ENCODE measurements around the gene MVB12A.

The MVB12A gene

DNA sequence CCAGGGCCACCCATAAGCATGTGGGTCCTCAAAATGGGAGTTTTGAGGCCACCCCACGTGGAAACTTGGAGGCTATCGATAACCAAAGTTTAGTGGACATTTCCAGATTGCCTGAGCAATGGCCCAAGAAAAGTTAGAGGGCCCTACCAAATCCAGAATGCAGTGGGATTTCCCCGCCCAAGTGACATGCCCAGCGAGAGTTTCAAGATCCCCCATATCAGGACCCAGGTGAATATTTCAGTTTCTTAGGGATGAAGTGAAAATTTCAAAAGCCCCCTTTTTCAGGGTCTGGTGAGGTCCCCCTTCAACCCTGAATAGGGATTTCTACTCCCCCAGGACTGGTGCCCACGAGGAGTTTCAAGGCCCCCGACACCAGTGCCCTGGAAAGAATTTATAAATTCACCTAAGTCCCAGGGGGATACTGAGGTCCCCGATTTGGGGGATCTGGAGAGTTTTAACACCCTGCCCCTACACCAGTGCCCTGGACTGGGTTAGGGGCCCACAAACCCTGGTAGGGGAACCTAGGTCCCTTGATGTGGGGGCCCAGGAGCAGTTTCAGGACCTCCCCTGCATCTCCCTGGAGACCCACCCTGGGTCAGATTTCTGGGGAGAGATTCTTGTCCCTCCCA is 15.1 kb upstream of the MVB12A start:
- DNase-seq (ENCODE audit: insufficient read length, low spot score): no peak
- FAIRE-seq: no peak

DNA sequence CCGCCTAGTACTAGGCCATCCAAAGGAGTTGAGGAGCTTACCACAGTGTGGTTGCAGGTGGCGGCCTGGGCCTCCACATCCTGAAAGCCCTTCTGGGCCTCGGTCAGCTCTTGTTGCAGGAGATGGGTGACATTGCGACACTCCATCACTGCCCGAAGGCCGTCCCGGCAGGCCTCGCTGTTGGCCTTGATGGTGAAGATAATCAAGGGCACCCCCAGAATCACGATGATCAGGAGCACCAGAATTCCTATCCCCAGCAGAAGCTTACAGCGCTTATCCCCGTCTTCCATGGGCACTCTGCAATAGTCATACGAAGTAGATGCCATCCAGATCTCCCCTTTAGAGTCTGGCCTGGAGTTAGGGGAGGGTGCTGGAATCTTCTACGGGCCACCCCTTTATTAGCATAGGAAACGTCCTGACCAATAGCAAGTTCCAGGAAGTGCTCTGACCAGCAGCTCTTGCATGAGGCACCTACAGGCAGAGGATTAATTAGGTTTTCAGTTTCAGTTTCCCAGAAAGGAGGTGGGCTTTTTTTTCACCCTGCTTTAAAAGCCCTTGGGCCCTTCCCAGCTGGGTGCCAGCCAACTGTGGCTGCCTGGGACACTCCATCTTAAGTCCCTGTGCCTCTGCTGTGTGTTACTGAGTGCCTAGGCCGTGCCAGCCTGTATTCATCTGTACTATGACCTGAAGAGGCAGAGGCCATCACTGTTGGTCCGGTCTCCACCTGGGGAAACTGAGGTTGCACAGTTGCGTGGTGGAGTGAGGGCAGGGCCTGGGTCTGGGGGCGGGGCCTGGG is 14.4 kb upstream of the MVB12A start, which contains the start of gene BST2:
BST2 (minus strand) TSS at position 381 of the 796 bp plus-strand sequence; CDS start at position 326, 55 bp downstream.
- DNase-seq (ENCODE audit: insufficient read length, low spot score): peak; percentile 75

DNA sequence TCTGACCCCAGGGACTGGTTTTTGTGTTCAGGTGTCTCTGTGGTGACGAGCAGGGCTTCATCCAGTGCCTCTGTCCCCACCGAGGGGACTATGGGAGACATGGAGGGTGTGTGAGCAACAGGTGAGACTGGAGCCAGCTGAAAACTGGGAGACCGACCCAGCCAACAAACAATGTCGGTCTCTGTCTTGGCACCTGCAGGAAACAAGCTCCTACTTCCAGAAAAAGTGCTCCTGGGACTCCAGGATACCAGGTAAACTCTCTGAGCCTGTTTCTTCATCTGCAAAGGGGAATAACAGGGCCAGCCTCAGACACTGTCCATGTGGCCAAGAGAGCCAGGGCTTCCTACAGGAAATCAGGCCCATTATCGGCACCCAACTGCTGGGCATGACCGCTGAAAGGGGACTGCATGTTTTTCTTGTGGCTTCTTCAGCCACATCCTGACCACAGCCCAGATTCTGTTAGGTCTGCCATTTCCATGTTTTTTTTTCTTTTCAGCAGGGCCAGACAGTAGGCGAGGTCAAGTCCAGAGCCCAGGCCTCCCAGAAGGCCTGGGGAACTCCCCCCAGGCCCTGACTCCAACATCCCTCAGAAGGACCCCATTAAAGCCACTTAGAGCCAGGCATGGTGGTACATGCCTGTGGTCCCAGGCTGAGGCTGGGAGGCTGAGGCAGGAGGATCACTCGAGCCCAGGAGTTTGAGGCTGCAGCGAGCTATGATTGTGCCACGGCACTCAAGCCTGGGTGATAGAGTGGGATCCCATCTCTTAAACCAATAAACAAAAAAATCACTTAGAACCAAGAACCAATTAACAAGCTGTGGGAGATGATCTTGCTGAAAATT is 13.6 kb upstream of the MVB12A start:
- FAIRE-seq (no peak), DNase-seq (ENCODE audit: insufficient read length, low spot score) (no peak)

More for the DNA sequence above, 14.4 kb upstream of the MVB12A start, which contains the start of gene BST2:
- FAIRE-seq: no peak

DNA sequence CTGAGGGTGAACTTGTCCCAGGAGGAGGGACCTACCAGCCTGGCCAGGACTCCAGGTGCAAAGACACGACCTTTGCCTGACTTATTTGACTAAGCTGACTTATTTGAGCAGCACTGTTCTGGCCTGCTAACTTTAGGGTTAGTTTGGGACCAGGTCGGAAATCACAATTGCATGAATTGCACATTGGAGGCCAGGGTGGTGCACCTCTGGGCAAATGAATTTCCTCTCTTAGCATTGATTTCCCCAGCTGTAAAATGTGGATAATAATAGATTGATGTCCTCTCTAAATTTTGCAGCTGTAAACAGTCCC is 13.0 kb upstream of the MVB12A start:
- FAIRE-seq (no peak), DNase-seq (ENCODE audit: insufficient read length, low spot score) (no peak)

DNA sequence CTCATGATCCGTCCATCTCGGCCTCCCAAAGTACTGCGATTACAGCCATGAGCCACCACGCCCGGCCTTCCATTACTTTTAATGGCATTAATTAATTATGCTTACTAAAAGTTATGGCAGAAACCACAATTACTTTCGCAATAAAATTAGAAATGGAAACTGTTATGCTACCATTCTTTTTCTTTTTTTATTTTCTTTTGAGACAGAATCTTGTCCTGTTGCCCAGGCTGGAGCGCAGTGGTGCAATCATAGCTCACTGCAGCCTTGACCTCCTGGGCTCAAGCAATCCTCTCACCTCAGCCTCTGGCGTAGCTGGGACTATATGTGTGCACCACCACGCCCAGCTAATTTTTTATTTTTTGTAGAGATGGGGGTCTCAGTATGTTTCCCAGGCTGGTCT is 9.9 kb upstream of the MVB12A start:
- DNase-seq (ENCODE audit: insufficient read length, low spot score) (no peak), FAIRE-seq (no peak)

DNA sequence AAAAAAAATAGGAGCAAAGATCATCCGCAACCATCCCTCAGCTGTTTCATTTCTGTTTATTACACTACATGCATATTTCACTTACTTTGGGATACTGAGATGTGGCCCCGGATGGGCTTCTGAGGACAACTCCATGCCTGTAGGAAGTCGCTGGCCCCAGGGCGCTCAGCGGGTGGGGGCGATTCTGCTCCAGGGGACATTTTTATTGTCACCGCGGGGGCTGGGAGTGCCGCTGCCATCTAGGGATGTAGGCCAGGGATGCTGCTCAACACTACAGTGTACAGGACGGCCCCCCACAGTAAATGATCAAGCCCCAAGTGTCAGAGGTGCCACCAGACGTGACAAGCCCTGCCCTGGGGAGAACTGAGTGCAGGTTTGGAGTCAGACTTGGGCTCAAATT is 8.0 kb upstream of the MVB12A start:
- no peak for FAIRE-seq
- no peak for DNase-seq (ENCODE audit: insufficient read length, low spot score)

DNA sequence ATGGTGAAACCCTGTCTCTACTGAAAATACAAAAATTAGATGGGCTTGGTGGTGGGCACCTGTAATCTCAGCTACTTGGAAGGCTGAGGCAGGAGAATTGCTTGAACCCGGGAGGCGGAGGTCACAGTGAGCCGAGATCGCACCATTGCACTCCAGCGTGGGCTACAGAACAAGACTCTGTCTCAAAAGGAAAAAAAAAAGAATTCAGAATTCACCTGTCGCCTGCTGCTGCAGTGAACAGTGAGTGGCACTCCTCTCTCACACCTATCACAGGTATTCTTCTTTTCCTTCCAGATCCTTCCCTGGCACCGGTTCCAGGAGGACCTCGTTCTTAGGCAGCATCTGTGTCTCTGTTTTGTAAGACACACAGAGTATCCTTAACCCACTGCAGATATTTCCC is 5.8 kb upstream of the MVB12A start:
- FAIRE-seq (no peak), DNase-seq (ENCODE audit: insufficient read length, low spot score) (no peak)

DNA sequence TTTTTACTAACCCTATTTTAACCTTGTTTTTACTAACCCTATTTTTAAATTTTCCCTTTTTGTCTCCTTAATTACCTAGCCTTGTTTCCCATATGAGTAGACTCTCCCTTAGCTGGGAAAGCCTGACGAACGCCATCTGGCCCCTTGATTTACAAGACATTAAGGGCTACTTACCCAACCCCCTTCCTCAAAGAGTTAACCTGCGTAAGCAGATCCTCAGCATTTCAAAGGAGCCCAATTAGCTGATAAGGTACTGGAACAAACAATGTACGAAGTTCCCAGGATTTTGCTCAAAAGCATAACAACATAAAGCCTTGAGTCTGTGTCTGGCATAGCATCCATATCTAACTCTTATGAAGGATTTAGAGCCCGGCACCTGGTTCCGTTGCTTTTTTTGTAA is 4.7 kb upstream of the MVB12A start:
- FAIRE-seq: no peak

DNA sequence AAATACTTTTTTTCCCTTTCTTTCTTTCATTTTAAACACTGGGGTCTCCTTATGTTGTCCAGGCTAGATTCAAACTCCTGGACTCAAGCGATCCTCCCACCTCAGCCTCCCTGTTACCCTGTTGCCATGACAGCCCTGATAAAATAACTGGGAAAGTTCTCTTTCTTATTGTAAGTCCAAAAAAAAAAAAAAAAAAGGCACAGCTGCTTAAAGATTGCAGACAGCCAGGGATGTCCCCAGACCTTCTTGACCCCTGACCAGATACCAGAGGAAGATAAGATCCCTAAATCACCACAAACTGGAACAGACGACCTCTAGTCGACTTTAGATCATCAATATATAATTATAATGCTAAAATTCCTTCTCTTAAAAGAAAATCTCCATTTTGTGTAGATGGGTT is 1.1 kb upstream of the MVB12A start:
- DNase-seq (ENCODE audit: insufficient read length, low spot score) (no peak), FAIRE-seq (no peak)

More for the DNA sequence above, 4.7 kb upstream of the MVB12A start:
- no peak for DNase-seq (ENCODE audit: insufficient read length, low spot score)

DNA sequence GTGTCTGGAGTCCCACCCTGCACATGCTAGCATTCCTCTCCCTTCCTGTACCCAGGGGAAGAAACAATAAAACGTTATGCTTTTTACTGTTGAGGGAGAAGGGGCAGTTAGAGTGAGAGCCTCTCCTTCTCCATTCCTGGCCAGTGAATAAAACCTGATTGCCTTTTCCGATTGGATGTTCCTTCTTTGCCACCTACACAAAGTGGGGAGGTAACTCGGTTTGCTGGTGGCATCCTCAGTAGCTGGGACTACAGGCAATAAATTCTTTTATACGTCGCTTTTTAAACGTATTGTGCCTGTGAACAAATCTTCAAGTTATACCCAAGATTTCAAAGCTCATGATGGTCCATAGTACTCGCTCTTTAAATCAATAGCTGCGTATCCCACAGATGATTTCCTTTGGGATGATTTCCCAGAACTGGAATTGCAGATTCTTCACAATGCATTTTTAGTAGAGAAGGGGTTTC is 660 bp upstream of the MVB12A start:
- DNase-seq (ENCODE audit: insufficient read length, low spot score) (no peak), FAIRE-seq (no peak)

DNA sequence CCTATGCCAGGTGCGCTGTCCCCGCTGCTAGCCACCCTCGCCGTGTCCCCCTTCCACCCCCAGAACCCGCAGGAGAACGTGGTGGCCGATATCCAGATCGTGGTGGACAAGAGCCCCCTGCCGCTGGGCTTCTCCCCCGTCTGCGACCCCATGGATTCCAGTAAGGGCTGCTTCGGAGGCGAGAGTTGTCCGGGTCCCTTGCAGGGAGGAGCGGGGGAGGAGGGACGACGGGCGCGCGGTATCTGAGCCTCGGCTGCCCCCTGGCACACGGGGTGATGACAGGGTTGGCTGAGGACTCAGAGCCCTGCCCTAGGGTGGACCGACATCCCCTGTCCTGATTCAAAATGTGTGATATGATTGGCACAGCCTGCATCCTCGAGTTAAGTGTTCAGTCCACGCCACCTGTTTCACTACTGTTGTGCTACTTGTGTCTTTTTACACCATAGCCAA is 653 bp downstream of the MVB12A start:
- FAIRE-seq (no peak), DNase-seq (ENCODE audit: insufficient read length, low spot score) (no peak)

DNA sequence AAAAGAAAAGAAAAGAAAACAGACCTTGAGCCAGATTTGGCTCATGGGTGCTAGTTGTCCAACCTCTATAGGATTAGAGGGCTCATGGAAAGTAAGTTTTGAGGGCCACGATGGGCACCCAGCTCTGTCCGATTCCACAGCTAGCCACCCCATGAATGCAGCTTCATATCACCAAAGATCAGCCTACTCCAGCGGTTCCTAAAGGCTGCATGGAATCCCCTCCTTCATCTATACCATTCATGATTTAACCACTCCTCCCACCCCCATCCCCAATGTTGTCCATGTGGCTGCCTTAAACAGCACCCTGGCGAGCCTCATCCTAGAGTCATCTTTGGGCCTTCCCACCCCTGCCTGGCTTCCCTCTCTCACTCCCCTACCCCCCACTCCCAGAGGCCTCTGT is 2.1 kb downstream of the MVB12A start:
- FAIRE-seq: no peak
- no peak for DNase-seq (ENCODE audit: insufficient read length, low spot score)

DNA sequence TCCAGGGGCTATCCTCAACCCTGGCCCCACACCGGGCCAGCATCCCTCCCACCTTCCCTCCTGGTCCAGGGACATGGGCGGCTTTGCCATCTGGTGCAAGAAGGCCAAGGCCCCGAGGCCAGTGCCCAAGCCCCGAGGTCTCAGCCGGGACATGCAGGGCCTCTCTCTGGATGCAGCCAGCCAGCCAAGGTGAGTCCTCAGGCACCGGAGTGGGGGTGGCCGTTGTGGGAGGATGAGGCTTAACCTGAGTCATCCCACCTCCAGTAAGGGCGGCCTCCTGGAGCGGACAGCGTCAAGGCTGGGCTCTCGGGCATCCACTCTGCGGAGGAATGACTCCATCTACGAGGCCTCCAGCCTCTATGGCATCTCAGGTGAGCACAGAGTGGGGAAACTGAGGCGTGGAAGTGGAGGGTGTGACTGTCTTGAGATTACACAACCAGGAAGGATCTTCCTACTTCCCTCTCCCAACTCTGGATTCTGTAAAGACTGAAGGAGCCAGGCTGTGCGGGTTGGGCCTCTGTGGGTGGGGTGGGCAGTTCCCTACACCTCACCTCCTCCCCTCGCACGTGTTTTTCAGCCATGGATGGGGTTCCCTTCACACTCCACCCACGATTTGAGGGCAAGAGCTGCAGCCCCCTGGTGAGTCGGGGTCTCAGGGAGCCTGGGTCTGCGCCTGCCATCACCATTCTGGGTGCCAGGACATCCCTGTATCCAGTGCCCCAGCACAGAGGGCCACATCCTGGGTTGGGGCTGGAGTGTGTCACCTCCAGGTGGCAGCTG is 3.8 kb downstream of the MVB12A start:
- FAIRE-seq (no peak), DNase-seq (ENCODE audit: insufficient read length, low spot score) (no peak)

DNA sequence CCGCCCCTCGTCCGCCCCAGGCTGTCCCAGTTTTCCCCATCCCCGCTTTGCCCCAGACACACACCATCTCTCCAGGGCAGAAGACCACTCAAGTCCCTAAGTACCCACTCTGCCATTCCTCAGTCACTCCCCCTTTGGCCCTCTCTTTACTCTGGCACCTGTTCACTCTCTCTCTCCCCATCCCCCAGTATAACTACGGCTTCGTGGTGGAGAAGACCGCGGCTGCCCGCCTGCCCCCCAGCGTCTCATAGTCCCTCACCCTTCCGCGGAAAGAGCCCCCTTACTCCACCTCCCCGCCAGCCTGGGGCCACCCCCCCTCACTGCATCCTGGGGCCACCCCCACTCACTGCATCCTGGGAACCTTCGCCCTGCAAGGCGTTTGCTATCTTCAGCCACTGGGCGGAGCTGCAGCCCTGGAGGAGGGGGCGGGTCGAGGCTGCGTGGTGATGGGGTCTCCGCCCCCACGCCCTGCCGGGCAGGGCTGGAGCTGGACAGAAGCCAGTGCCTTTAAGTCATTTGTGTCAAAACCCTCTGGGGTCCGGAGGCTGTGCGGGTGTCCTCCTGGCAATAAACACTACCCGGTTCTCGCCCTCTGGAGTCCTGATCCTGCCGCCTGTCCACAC is 5.0 kb downstream of the MVB12A start:
- FAIRE-seq (no peak), DNase-seq (ENCODE audit: insufficient read length, low spot score) (no peak)

DNA sequence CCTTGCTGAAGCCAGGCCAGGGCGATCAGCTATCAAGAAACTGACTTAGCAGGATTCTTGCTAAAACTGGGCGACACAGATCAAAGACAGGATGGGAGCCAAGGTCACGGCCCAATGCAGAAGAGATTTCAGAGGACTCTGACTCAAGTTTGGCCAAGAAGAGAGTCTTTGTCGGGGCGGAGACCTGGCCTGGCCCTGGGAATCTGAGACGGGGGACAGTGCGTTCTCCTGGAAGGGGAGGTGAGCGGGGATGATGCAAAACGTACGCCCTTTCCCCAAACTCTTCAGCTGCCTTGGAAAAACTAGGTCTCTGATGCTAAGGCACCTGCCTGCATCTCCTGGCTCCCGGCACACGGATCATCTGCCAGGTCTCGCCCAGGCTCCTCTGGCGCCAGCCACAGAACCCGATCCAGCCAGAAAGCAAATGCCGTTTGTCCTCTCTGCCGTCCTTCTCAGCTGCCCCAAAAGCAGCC is 9.8 kb downstream of the MVB12A start:
- DNase-seq (ENCODE audit: insufficient read length, low spot score) (no peak), FAIRE-seq (no peak)

DNA sequence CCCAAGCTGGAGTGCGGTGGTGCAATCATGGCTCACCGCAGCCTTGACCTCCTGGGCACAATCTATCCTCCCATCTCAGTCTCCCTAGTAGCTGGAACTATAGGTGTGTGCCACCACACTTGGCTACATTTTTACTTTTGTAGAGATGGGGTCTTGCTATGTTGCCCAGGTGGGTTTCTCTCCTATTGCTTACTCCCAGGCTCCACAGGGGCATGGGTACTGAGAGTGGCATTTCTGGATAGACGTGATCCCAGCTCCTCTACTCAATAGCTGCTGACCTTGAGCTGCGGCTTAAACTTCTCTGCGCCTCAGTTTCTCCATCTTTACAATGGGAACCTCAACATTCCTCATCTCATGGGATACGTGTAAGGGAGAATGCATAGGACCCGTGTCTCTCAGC is 11.6 kb downstream of the MVB12A start:
- FAIRE-seq: no peak
- DNase-seq (ENCODE audit: insufficient read length, low spot score): no peak

DNA sequence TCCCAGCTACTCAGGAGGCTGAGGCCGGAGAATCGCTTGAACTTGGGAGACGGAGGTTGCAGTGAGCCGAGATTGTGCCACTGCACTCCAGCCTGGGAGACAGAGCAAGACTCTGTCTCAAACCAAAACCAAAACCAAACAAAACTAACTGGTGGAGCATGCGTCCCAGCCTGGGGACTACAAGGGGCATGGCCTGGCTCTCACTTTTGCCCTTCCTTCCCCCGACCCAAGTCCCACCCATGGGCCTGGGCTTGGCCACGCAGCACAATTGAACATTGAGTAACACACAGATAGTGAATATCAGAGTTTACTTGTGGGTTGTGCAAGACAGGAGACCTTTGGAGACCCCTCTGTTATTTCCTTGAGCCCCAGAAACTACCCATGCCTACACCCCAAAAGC is 15.4 kb downstream of the MVB12A start:
- no peak for FAIRE-seq
- DNase-seq (ENCODE audit: insufficient read length, low spot score): no peak

DNA sequence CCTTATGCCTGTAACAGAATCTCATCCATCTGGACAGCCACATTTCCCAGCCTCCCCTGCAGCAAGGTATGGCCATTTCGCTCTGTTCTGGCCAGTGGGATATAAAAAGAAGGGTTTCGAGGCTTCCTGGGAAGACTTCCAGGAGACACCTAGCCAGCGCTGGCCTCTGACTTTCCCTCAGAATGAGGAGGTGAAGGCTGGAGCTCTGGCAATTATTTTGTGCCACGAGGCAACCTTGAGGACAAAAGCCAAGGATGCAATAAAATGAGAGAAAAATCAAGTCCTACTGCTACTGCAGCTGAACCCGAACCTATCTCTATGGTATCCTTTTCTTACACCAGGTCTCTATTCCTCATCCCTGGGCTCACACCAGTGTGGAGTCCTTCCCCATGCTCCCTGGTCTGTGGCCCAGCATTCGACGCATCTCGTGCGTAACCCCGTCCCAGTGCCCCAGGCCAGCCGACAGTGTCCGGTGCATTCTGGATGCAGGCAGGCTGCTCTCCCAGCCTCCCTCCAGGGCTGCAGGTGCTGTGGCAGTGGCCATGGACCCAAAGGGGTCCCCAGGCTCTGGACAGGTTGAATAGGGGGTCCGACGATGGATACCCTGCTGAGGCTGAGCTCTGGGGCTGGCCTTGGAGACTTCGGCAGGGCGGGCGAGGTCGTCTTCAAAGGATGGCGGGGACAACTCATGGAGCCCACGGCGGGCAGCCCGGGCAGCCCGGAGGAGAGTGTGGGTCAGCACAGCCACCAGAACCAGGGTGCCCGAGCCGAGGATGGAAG is 16.4 kb downstream of the MVB12A start:
- DNase-seq (ENCODE audit: insufficient read length, low spot score) (no peak), FAIRE-seq (no peak)

DNA sequence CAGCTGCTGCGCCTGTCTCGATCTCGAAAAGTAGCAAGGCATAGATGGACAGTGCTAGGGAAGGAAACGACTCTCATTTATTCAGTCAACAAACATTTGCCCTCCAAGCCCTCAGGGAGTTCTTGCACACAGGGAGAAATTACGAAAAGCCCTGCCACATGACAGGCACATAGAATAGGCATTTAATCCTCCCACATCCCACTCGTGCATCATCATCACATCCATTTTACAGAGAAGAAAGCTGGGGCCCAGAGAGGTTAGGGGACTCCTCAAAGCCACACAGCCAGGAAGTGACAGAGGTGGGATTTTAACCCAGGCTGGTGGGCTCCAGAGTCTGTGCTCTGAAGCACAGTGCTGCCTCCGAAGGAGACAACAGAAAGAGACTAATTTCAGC is 17.0 kb downstream of the MVB12A start:
- FAIRE-seq (no peak), DNase-seq (ENCODE audit: insufficient read length, low spot score) (no peak)

Measured in HTR-8/SVneo (cell line).